ENCODE data around the gene GALNT1. TPM values are rescaled to one million over a fixed set of nuclear protein-coding genes. Genes with fewer than 3 reads are reported as not detected.

GALNT1 gene
- total and polyA plus RNA-seq, 2 donors (not counting 1 experiment from before 2014, with no cell fraction given), result 7.5 to 51.3 TPM

DNA sequence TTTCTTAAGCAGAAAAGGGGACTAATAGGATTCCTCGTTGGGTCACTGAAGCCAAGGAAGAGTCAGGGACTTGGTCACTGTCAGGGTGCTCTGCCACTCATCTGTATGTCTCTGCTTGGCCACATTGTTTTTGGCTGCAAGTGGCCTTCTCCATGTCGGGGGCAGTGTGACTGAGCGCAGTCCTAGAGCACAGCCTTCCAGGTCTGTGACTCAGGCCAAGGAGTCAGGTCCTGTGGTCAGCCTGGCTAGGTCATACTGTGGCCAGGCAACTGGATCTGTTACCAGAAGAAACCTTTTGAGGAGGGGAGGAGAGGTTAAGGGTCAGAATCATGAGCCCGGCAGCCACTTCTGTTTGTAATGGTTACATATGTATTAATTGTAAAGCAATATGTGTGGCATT, 61.3 kb downstream of the GALNT1 start:
- intact Hi-C loops (cut with micrococcal nuclease), result no loop called here
- no peak for ATAC-seq (ENCODE audit: low read depth)

DNA sequence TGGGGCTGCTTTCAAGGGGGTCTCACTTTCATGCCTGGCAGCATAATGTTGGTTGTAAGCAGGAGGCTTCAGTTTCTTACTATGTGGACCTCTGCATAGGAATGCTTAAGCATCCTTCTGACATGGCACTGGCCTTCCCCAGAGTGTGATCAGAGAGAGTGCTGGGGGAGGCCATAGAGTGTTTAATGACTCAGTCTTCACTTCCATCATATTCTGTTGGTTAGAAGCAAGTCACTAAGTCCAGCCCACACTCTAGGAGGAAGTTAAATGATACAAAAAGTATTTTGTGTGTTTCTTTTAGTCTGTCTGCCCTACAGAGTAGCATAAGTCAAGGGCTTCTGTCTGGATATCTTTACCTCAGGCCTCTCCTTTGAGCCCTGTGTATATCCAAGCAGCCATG, 64.9 kb downstream of the GALNT1 start:
- ChIA-PET POLR2A (no interaction called here), CTCF (no interaction called here)
- Histone ChIP-seq H3K4me3 (ENCODE audit: control extremely low read depth in 1 of 5, extremely low read depth in 1 of 5, insufficient read depth in 1 of 5, low read depth in 2 of 5, low read length in 4 of 5) (no peak overlapping the region), H3K9me3 (ENCODE audit: control extremely low read depth in 1 of 3, control insufficient read depth in 2 of 3, insufficient read depth in 1 of 3, low read length in 2 of 3) (peaks cover 0 to 6% (median 0%) of the 10 kb centered on the region in 3 donors), H3K79me2 (ENCODE audit: control insufficient read depth, insufficient read depth, low read length) (peaks cover 31% of the 10 kb centered on the region), H3K36me3 (replicated peaks in 1 of 2; ENCODE audit: control extremely low read depth in 1 of 2, control insufficient read depth in 1 of 2, extremely low read depth in 1 of 2, insufficient read depth in 2 of 2, low read length in 1 of 2) (peaks cover 0 to 2% of the 10 kb centered on the region in 2 experiments), H3K27ac (ENCODE audit: low read length in 2 of 2) (no peak overlapping the region), H3K27me3 (replicated peaks in 1 of 4; ENCODE audit: control extremely low read depth in 1 of 4, control insufficient read depth in 3 of 4, insufficient read depth in 4 of 4, low read length in 3 of 4) (no peaks in the 10 kb centered on the region), H3K4me1 (ENCODE audit: control insufficient read depth in 2 of 2, insufficient read depth in 2 of 2, low read length in 2 of 2) (peaks cover 0 to 1% of the 10 kb centered on the region in 2 donors), H3K4me2 (replicated peaks; ENCODE audit: low read depth, low read length, poor library complexity, severe bottlenecking) (no peak overlapping the region), H3K9ac (ENCODE audit: low read length) (no peak overlapping the region), H4K20me1 (ENCODE audit: control insufficient read depth, insufficient read depth, low read length, poor library complexity, severe bottlenecking) (peaks cover 5% of the 10 kb centered on the region), H2AFZ (ENCODE audit: insufficient read depth, low read depth, low read length, poor library complexity, severe bottlenecking) (no peak overlapping the region)
- peak overlapping the region; percentile 23 for H3K27ac Mint-ChIP-seq
- no peaks in the 10 kb centered on the region for H3K27me3 Mint-ChIP-seq
- intact Hi-C loops (cut with micrococcal nuclease), result no loop called here
- no peak for DNase-seq
- TF ChIP-seq, protein P1, sequence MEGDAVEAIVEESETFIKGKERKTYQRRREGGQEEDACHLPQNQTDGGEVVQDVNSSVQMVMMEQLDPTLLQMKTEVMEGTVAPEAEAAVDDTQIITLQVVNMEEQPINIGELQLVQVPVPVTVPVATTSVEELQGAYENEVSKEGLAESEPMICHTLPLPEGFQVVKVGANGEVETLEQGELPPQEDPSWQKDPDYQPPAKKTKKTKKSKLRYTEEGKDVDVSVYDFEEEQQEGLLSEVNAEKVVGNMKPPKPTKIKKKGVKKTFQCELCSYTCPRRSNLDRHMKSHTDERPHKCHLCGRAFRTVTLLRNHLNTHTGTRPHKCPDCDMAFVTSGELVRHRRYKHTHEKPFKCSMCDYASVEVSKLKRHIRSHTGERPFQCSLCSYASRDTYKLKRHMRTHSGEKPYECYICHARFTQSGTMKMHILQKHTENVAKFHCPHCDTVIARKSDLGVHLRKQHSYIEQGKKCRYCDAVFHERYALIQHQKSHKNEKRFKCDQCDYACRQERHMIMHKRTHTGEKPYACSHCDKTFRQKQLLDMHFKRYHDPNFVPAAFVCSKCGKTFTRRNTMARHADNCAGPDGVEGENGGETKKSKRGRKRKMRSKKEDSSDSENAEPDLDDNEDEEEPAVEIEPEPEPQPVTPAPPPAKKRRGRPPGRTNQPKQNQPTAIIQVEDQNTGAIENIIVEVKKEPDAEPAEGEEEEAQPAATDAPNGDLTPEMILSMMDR (IDR thresholded peaks at IDR 0.05), result no peak
- TF ChIP-seq EZH2 (IDR thresholded peaks at IDR 0.05; ENCODE audit: borderline replicate concordance, insufficient read depth, low read depth, low read length, poor library complexity, severe bottlenecking), result no peak
- ATAC-seq (ENCODE audit: low read depth), result no peak
- peaks cover 17% of the 10 kb centered on the region for H3K4me1 Mint-ChIP-seq
- H3K9me3 Mint-ChIP-seq (ENCODE audit: insufficient read depth), result peaks cover 5% of the 10 kb centered on the region
- no peak overlapping the region for H3K4me3 Mint-ChIP-seq

More for the DNA sequence above, 61.3 kb downstream of the GALNT1 start:
- H4K20me1 ChIP-seq (ENCODE audit: control insufficient read depth, insufficient read depth, low read length, poor library complexity, severe bottlenecking), result peaks cover 5% of the 10 kb centered on the region
- DNase-seq, result no peak
- H3K4me1 ChIP-seq (ENCODE audit: control insufficient read depth in 2 of 2, insufficient read depth in 2 of 2, low read length in 2 of 2), result peaks cover 6 to 7% of the 10 kb centered on the region in 2 donors
- peaks cover 30% of the 10 kb centered on the region for H3K79me2 ChIP-seq (ENCODE audit: control insufficient read depth, insufficient read depth, low read length)
- H3K4me2 ChIP-seq (replicated peaks; ENCODE audit: low read depth, low read length, poor library complexity, severe bottlenecking), result no peak overlapping the region
- H3K27me3 ChIP-seq (replicated peaks in 1 of 4; ENCODE audit: control extremely low read depth in 1 of 4, control insufficient read depth in 3 of 4, insufficient read depth in 4 of 4, low read length in 3 of 4), result no peaks in the 10 kb centered on the region
- TF ChIP-seq, protein P1 (IDR thresholded peaks at IDR 0.05), result no peak
- TF ChIP-seq EZH2 (IDR thresholded peaks at IDR 0.05; ENCODE audit: borderline replicate concordance, insufficient read depth, low read depth, low read length, poor library complexity, severe bottlenecking), result no peak
- Mint-ChIP-seq H3K4me1 (peaks cover 21% of the 10 kb centered on the region), H3K4me3 (no peak overlapping the region), H3K27me3 (no peaks in the 10 kb centered on the region), H3K27ac (peak overlapping the region; percentile 59), H3K9me3 (ENCODE audit: insufficient read depth) (peaks cover 4% of the 10 kb centered on the region)
- peaks cover 0 to 12% (median 0%) of the 10 kb centered on the region in 3 donors for H3K9me3 ChIP-seq (ENCODE audit: control extremely low read depth in 1 of 3, control insufficient read depth in 2 of 3, insufficient read depth in 1 of 3, low read length in 2 of 3)
- peaks cover 0 to 2% of the 10 kb centered on the region in 2 experiments for H3K36me3 ChIP-seq (replicated peaks in 1 of 2; ENCODE audit: control extremely low read depth in 1 of 2, control insufficient read depth in 1 of 2, extremely low read depth in 1 of 2, insufficient read depth in 2 of 2, low read length in 1 of 2)
- WGBS (ENCODE audit: insufficient coverage), result 97% methylated on average over 4 of the region's 4 CpGs
- ChIA-PET POLR2A (interaction anchor here (0.6 kb wide), 1 partner anchor 74 kb away, joined by 3 read pairs; no protein-coding TSS in a partner anchor), CTCF (no interaction called here)
- H3K27ac ChIP-seq (ENCODE audit: low read length in 2 of 2), result no peak overlapping the region
- no peak overlapping the region for H2AFZ ChIP-seq (ENCODE audit: insufficient read depth, low read depth, low read length, poor library complexity, severe bottlenecking)
- H3K4me3 ChIP-seq (ENCODE audit: control extremely low read depth in 1 of 5, extremely low read depth in 1 of 5, insufficient read depth in 1 of 5, low read depth in 2 of 5, low read length in 4 of 5), result no peak overlapping the region
- no peak overlapping the region for H3K9ac ChIP-seq (ENCODE audit: low read length)
